WTC11 (cell line): ENCODE data around the gene ASMT.

Experiments
- CREB1 ChIP-seq: sonication (generic); formaldehyde crosslinking; IDR thresholded peaks from 2 replicates; pipeline ENCODE4 v1.8.0; 2023; ENCODE audit warnings: mild to moderate bottlenecking, missing genetic modification reagents
- ESRRA ChIP-seq: sonication (generic); formaldehyde crosslinking; IDR thresholded peaks from 2 replicates; pipeline ENCODE4 v1.8.1; 2022; ENCODE audit warnings: mild to moderate bottlenecking, missing genetic modification reagents, borderline replicate concordance
- JUN ChIP-seq: sonication (generic); formaldehyde crosslinking; IDR thresholded peaks from 2 replicates; pipeline ENCODE4 v1.8.0; 2023; ENCODE audit warnings: mild to moderate bottlenecking, missing genetic modification reagents
- KAT7 ChIP-seq: sonication (generic); formaldehyde crosslinking; IDR thresholded peaks from 2 replicates; pipeline ENCODE4 v1.8.1; 2023; ENCODE audit warnings: missing genetic modification reagents, mild to moderate bottlenecking, borderline replicate concordance
- NFE2L1 ChIP-seq: sonication (generic); formaldehyde crosslinking; IDR thresholded peaks from 2 replicates; pipeline ENCODE4 v1.8.1; 2023; ENCODE audit warnings: missing genetic modification reagents
- TEAD4 ChIP-seq: sonication (generic); formaldehyde crosslinking; IDR thresholded peaks from 2 replicates; pipeline ENCODE4 v1.8.0; 2022; ENCODE audit warnings: mild to moderate bottlenecking, missing genetic modification reagents
- ZNF232 ChIP-seq: sonication (generic); formaldehyde crosslinking; IDR thresholded peaks from 2 replicates; pipeline ENCODE4 v1.8.0; 2022; ENCODE audit warnings: mild to moderate bottlenecking, missing genetic modification reagents
- ZNF263 ChIP-seq: sonication (generic); formaldehyde crosslinking; IDR thresholded peaks from 2 replicates; pipeline ENCODE4 v1.8.1; 2022; ENCODE audit warnings: low read depth, mild to moderate bottlenecking, moderate library complexity, missing genetic modification reagents
- TF ChIP-seq, protein P1 (sequence below): fragments of 200-600 bp; IDR thresholded peaks from 2 replicates; pipeline ENCODE4 v1.8.0; 2022; ENCODE audit warnings: antibody characterized with exemption
- TF ChIP-seq, protein P2 (sequence below): sonication (generic); formaldehyde crosslinking; IDR thresholded peaks from 2 replicates; pipeline ENCODE4 v1.8.0; 2022; ENCODE audit warnings: mild to moderate bottlenecking, missing genetic modification reagents
- TF ChIP-seq, protein P3 (sequence below): sonication (generic); formaldehyde crosslinking; conservative IDR thresholded peaks from 2 replicates; pipeline ENCODE4 v1.8.1; 2022; ENCODE audit warnings: mild to moderate bottlenecking, missing genetic modification reagents
- TF ChIP-seq, protein P4 (sequence below): sonication (generic); formaldehyde crosslinking; IDR thresholded peaks from 2 replicates; pipeline ENCODE4 v1.8.1; 2023; ENCODE audit warnings: mild to moderate bottlenecking, missing genetic modification reagents

DNA sequence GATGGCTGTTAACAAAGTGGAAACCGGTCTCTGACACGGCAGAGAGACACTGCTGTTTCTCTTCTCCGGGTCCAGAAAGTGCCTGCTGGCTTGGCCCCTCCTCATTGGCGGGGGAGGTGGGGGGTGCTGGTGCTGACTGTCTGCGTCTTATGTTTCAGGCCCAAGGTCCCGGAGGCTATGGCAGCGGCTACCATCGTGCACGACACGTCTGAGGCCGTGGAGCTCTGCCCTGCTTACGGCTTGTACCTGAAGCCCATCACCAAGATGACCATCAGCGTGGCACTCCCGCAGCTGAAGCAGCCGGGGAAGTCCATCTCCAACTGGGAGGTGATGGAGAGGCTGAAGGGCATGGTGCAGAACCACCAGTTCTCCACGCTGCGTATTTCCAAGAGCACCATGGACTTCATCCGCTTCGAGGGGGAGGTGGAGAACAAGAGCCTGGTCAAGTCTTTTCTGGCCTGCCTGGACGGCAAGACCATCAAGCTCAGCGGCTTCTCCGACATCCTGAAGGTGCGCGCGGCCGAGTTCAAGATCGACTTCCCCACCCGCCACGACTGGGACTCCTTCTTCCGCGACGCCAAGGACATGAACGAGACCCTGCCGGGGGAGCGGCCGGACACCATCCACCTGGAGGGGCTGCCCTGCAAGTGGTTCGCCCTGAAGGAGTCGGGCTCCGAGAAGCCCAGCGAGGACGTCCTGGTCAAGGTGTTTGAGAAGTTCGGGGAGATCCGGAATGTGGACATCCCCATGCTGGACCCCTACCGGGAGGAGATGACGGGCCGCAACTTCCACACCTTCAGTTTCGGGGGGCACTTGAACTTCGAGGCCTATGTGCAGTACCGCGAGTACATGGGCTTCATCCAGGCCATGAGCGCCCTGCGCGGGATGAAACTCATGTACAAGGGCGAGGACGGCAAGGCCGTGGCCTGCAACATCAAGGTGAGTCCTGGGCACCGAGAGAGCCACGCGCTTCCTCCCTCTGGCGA lies 21.3 kb upstream of the ASMT start:
- no peak for TF ChIP-seq CREB1 (CRISPR knock-in tag)
- TF ChIP-seq, protein P1, sequence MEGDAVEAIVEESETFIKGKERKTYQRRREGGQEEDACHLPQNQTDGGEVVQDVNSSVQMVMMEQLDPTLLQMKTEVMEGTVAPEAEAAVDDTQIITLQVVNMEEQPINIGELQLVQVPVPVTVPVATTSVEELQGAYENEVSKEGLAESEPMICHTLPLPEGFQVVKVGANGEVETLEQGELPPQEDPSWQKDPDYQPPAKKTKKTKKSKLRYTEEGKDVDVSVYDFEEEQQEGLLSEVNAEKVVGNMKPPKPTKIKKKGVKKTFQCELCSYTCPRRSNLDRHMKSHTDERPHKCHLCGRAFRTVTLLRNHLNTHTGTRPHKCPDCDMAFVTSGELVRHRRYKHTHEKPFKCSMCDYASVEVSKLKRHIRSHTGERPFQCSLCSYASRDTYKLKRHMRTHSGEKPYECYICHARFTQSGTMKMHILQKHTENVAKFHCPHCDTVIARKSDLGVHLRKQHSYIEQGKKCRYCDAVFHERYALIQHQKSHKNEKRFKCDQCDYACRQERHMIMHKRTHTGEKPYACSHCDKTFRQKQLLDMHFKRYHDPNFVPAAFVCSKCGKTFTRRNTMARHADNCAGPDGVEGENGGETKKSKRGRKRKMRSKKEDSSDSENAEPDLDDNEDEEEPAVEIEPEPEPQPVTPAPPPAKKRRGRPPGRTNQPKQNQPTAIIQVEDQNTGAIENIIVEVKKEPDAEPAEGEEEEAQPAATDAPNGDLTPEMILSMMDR: no peak
- TF ChIP-seq, protein P2, sequence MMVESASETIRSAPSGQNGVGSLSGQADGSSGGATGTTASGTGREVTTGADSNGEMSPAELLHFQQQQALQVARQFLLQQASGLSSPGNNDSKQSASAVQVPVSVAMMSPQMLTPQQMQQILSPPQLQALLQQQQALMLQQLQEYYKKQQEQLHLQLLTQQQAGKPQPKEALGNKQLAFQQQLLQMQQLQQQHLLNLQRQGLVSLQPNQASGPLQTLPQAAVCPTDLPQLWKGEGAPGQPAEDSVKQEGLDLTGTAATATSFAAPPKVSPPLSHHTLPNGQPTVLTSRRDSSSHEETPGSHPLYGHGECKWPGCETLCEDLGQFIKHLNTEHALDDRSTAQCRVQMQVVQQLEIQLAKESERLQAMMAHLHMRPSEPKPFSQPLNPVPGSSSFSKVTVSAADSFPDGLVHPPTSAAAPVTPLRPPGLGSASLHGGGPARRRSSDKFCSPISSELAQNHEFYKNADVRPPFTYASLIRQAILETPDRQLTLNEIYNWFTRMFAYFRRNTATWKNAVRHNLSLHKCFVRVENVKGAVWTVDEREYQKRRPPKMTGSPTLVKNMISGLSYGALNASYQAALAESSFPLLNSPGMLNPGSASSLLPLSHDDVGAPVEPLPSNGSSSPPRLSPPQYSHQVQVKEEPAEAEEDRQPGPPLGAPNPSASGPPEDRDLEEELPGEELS (CRISPR knock-in tag): no peak
- TF ChIP-seq, protein P3, sequence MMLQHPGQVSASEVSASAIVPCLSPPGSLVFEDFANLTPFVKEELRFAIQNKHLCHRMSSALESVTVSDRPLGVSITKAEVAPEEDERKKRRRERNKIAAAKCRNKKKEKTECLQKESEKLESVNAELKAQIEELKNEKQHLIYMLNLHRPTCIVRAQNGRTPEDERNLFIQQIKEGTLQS (CRISPR knock-in tag): no peak
- TF ChIP-seq ZNF263 (CRISPR knock-in tag): no peak
- TF ChIP-seq KAT7 (CRISPR knock-in tag): no peak
- TF ChIP-seq NFE2L1 (CRISPR knock-in tag): no peak
- TF ChIP-seq ESRRA (CRISPR knock-in tag): no peak
- no peak for TF ChIP-seq ZNF232
- no peak for TF ChIP-seq TEAD4 (CRISPR knock-in tag)
- TF ChIP-seq JUN (CRISPR knock-in tag): no peak
- TF ChIP-seq, protein P4, sequence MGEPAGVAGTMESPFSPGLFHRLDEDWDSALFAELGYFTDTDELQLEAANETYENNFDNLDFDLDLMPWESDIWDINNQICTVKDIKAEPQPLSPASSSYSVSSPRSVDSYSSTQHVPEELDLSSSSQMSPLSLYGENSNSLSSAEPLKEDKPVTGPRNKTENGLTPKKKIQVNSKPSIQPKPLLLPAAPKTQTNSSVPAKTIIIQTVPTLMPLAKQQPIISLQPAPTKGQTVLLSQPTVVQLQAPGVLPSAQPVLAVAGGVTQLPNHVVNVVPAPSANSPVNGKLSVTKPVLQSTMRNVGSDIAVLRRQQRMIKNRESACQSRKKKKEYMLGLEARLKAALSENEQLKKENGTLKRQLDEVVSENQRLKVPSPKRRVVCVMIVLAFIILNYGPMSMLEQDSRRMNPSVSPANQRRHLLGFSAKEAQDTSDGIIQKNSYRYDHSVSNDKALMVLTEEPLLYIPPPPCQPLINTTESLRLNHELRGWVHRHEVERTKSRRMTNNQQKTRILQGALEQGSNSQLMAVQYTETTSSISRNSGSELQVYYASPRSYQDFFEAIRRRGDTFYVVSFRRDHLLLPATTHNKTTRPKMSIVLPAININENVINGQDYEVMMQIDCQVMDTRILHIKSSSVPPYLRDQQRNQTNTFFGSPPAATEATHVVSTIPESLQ (CRISPR knock-in tag): no peak
